ENCODE results near the gene CALR3. TPM values are rescaled to one million over a fixed set of nuclear protein-coding genes. Genes with fewer than 3 reads are reported as not detected.

The CALR3 gene
- total RNA-seq, 6 experiments from 2014 or later = not detected

GRCh38 chr19:16520986-16521624 is 25.1 kb upstream of the CALR3 start:
- ATAC-seq (no peak), DNase-seq (no peak)
- H3K36me3 ChIP-seq = peaks cover 0 to 81% (median 38%) of the 10 kb centered on the region in 4 donors
- H3K27me3 ChIP-seq = no peaks in the 10 kb centered on the region
- H3K9me3 ChIP-seq = no peaks in the 10 kb centered on the region
- H3K4me3 ChIP-seq = no peak overlapping the region
- H3K4me1 ChIP-seq = peaks cover 0 to 13% (median under 1%) of the 10 kb centered on the region in 4 donors
- TF ChIP-seq POLR2A (IDR thresholded peaks at IDR 0.05) (no peak), CTCF (IDR thresholded peaks at IDR 0.05) (no peak)
- intact Hi-C loops (cut with DNase I) = no loop called here
- whole genome bisulfite sequencing (ENCODE audit: insufficient coverage, low coverage, low lambda C conversion rate, missing lambda C conversion rate) = 83% methylated on average over 9 of the region's 18 CpGs
- no peak overlapping the region for H3K27ac ChIP-seq

GRCh38 chr19:16520074-16520973 is 24.4 kb upstream of the CALR3 start:
- 88% methylated on average over 10 of the region's 45 CpGs for WGBS (ENCODE audit: insufficient coverage, low coverage, low lambda C conversion rate, missing lambda C conversion rate)
- no peak for TF ChIP-seq POLR2A (IDR thresholded peaks at IDR 0.05)
- TF ChIP-seq CTCF (IDR thresholded peaks at IDR 0.05) = no peak
- intact Hi-C loops (cut with DNase I) = no loop called here
- ATAC-seq (no peak), DNase-seq (no peak)
- no peak overlapping the region for H3K4me3 ChIP-seq
- H3K36me3 ChIP-seq = peaks cover 0 to 73% (median 36%) of the 10 kb centered on the region in 4 donors
- H3K4me1 ChIP-seq = peaks cover 0 to 17% (median 4%) of the 10 kb centered on the region in 4 donors
- no peak overlapping the region for H3K27ac ChIP-seq
- H3K27me3 ChIP-seq = no peaks in the 10 kb centered on the region
- no peaks in the 10 kb centered on the region for H3K9me3 ChIP-seq

DNA sequence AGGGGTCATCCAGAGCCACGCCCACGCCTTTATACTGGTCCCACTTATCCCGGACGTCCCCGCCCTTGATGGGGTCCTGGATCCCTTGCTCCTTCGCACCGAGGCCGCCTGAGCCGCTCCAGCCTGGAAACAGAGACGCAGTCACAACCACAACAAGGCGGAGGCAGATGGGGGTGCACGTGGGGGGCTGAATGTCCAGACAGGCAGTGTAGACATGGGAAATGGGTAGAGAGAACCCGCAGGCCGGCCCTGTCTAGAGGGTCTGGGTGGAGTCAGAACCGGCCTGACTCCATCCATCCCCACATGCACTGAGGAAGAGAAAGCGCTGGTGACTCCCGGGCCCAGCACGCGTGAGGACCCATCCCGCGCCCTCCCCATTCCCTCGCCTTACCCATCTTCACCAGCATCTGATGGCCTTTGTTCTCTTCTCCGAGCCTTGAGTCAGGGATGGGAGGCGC is 23.3 kb upstream of the CALR3 start:
- Histone ChIP-seq H3K36me3 (peaks cover 0 to 63% (median 31%) of the 10 kb centered on the region in 4 donors), H3K4me1 (peaks cover 0 to 17% (median 4%) of the 10 kb centered on the region in 4 donors), H3K27ac (no peak overlapping the region), H3K9me3 (no peaks in the 10 kb centered on the region), H3K4me3 (no peak overlapping the region), H3K27me3 (no peaks in the 10 kb centered on the region)
- 88% methylated on average over 5 of the region's 24 CpGs for WGBS (ENCODE audit: insufficient coverage, low coverage, low lambda C conversion rate, missing lambda C conversion rate)
- ATAC-seq (no peak), DNase-seq (no peak)
- TF ChIP-seq CTCF (IDR thresholded peaks at IDR 0.05) (no peak), POLR2A (IDR thresholded peaks at IDR 0.05) (no peak)
- intact Hi-C loops (cut with DNase I) = no loop called here

DNA sequence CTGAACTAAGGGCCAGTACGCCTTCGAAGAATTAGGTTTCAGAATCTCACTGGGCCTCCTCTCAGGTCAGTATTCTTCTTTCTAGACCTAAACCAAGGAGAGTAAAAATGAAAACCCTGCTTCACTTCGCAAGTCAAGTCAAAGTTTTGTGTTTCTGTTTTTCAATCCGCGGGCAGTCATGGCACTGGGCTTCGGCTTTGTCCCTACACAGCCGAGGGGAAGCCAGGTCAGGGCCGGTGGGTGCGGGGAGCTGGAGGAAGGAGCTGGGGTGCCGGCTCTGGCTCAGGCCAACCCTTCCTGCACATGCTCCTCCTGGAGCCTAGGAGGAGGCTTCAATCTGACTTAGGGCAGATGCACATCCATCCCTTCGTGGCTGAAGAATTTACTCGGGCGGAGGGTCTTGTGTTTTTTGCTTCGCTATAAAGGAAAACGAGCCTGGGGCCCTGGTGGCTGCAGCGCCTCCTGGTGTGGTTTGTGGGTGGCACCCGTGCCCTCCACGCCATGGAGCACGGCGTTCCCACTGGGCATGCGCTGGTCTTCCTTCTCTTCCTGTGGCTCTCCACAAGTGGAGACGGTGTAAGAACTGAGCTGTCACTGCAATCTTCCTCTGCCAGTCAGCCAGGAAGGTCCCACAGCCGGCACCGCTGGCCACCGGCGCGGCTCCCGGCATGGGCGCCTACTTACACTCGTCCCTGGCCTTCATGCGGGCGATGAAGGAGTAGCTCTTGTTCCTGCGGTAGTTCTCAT is 22.7 kb upstream of the CALR3 start:
- Histone ChIP-seq H3K9me3 (no peaks in the 10 kb centered on the region), H3K4me3 (no peak overlapping the region), H3K27ac (no peak overlapping the region), H3K36me3 (peaks cover 0 to 57% (median 28%) of the 10 kb centered on the region in 4 donors), H3K27me3 (no peaks in the 10 kb centered on the region), H3K4me1 (peaks cover 0 to 17% (median 4%) of the 10 kb centered on the region in 4 donors)
- TF ChIP-seq POLR2A (IDR thresholded peaks at IDR 0.05) = no peak
- TF ChIP-seq CTCF (IDR thresholded peaks at IDR 0.05) = no peak
- DNase-seq (no peak), ATAC-seq (no peak)
- intact Hi-C loops (cut with DNase I) = no loop called here
- 76% methylated on average over 15 of the region's 33 CpGs for WGBS (ENCODE audit: insufficient coverage, low coverage, low lambda C conversion rate, missing lambda C conversion rate)
